GM12891 (cell line): ENCODE data around the gene TNNT3.

Experiments used
- POLR2A ChIP-seq: IDR thresholded peaks from 2 replicates; pipeline ENCODE4 v1.6.1; 2011; ENCODE audit warnings: low read depth, low read length, control low read depth
- POLR2AphosphoS5 ChIP-seq: IDR thresholded peaks from 2 replicates; pipeline ENCODE4 v1.6.1; 2011; ENCODE audit warnings: low read depth, low read length, control low read depth
- TAF1 ChIP-seq: IDR thresholded peaks from 2 replicates; pipeline ENCODE4 v1.6.1; 2011; ENCODE audit warnings: low read depth, low read length, control low read depth

GRCh38 chr11:1988174-1988573 lies 68.7 kb downstream of the TNNT3 start:
- no peak for TF ChIP-seq POLR2AphosphoS5
- TF ChIP-seq POLR2A, result no peak
- no peak for TF ChIP-seq TAF1
